GM18499 (cell line): Measurements from ENCODE around the gene SHE.
"Not testable (repeated sequence)": the region's sequence is repeated elsewhere in the genome, so short reads cannot be mapped to it uniquely, and the experiment has no call there.

Experiments
- ATAC-seq: cut with Tn5 transposase; IDR thresholded peaks from one replicate; pipeline ENCODE4 v1.9.1; 2021; ENCODE audit warnings: moderate number of reproducible peaks; ENCODE audit not compliant: insufficient read depth, unreplicated experiment

Gene SHE

GRCh38 chr1:154502066-154502743 is at the start of gene SHE, which contains the start of gene TDRD10:
SHE (minus strand) TSS chr1:154502412; CDS start chr1:154502026, 386 bp downstream.
TDRD10 (plus strand) TSS chr1:154502219; CDS start chr1:154506904, 4,685 bp downstream.
- ATAC-seq = no peak

GRCh38 chr1:154551474-154551873 is 49.3 kb upstream of the SHE start:
- no peak for ATAC-seq

- no peak for ATAC-seq
Measured at GRCh38 chr1:154550657-154551056, 48.4 kb upstream of the SHE start.

- ATAC-seq = no peak
Measured at GRCh38 chr1:154550070-154550469, 47.9 kb upstream of the SHE start.

- no peak for ATAC-seq
Measured at GRCh38 chr1:154549202-154549770, 47.1 kb upstream of the SHE start.

- ATAC-seq = no peak
Measured at GRCh38 chr1:154548028-154548427, 45.8 kb upstream of the SHE start.

GRCh38 chr1:154547105-154547732 is 45.0 kb upstream of the SHE start:
- no peak for ATAC-seq

- ATAC-seq = no peak
Measured at GRCh38 chr1:154546264-154547063, 44.3 kb upstream of the SHE start.

- no peak for ATAC-seq
Measured at GRCh38 chr1:154541231-154541630, 39.0 kb upstream of the SHE start.

GRCh38 chr1:154539486-154540483 is 37.6 kb upstream of the SHE start:
- ATAC-seq = no peak

- ATAC-seq = no peak
Measured at GRCh38 chr1:154536570-154536969, 34.4 kb upstream of the SHE start.

- ATAC-seq = no peak
Measured at GRCh38 chr1:154533952-154534844, 32.0 kb upstream of the SHE start.

- not testable (repeated sequence) for ATAC-seq
Measured at GRCh38 chr1:154531950-154532349, 29.7 kb upstream of the SHE start.

- ATAC-seq = no peak
Measured at GRCh38 chr1:154529308-154529707, 27.1 kb upstream of the SHE start.

- no peak for ATAC-seq
Measured at GRCh38 chr1:154527192-154527591, 25.0 kb upstream of the SHE start.

GRCh38 chr1:154524881-154525280 is 22.7 kb upstream of the SHE start:
- ATAC-seq = no peak

GRCh38 chr1:154521695-154522094 is 19.5 kb upstream of the SHE start:
- ATAC-seq = no peak

- ATAC-seq = no peak
Measured at GRCh38 chr1:154520333-154520732, 18.1 kb upstream of the SHE start.

- ATAC-seq = no peak
Measured at GRCh38 chr1:154519591-154519991, 17.4 kb upstream of the SHE start.
